Measurements from ENCODE around the gene SKAP1.

SKAP1 gene

DNA sequence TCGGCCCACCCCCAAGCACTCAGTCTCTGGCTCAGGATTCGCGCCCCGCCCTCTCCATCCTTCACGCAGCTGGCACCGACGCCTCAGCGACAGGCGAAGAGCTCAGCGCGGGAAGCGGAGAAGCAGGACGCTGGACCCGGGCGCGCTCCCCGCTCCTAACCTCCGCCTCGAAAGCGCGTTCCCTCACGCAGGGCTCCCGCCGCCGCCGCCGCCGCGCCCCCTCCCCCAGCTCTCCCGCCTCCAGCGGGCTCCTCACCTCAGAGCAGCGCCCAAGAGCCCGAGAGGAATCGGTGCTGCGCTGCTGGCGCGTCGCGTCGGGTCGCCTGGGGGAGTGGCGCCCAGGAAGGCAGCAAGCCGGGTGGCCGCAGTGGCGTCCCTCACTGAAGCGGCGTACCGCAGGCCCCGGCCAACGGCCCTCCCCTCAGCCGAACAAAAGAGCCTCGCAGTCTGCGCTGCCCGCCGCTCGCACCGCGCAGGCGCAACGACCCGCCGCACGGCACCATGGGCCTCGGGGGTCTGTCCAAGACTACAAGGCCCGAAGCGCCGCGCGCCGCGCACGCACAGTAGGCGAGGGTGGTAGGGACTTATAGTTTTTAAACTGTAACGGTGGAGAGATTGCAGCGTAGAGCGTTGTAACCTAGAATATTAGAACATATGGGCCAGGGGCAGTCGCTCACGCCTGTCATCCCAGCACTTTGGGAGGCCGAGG, 328.8 kb downstream of the SKAP1 start, which contains the start of gene CBX1:
Gene CBX1 (minus strand): TSS at position 467 of the 709 bp plus-strand sequence. CDS start 24,474 bp downstream, outside the sequence.
- peak within 1 kb of the TSS; percentile 87 for H3K4me3 ChIP-seq (ENCODE audit: control insufficient read depth, low read depth, low read length)
- DNase-seq (ENCODE audit: low read depth): peak; percentile 71
- TF ChIP-seq, protein P1, sequence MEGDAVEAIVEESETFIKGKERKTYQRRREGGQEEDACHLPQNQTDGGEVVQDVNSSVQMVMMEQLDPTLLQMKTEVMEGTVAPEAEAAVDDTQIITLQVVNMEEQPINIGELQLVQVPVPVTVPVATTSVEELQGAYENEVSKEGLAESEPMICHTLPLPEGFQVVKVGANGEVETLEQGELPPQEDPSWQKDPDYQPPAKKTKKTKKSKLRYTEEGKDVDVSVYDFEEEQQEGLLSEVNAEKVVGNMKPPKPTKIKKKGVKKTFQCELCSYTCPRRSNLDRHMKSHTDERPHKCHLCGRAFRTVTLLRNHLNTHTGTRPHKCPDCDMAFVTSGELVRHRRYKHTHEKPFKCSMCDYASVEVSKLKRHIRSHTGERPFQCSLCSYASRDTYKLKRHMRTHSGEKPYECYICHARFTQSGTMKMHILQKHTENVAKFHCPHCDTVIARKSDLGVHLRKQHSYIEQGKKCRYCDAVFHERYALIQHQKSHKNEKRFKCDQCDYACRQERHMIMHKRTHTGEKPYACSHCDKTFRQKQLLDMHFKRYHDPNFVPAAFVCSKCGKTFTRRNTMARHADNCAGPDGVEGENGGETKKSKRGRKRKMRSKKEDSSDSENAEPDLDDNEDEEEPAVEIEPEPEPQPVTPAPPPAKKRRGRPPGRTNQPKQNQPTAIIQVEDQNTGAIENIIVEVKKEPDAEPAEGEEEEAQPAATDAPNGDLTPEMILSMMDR (IDR thresholded peaks at IDR 0.05; ENCODE audit: control insufficient read depth, insufficient read depth, low read depth, low read length, missing control alignments): no peak

DNA sequence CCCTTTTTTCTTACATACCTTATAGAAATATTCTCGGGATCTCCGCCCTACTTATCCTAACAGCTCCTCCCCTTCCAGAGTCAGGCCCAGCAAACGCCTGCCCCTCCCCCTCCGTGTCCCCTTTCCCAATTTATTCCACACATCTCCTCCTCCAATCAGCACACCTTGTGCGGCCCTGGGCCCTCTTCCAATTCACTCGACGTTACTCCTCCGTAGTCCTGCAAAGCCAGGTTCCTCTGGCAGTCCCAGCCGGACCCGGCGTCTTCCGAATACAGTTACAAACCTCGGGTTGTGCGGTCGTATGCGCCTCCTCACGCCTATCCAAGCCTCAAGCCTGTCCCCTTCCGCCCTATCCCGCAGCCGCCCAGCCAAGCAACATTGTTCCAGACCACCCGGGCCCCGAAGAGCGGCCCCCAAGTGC, 329.4 kb downstream of the SKAP1 start:
- TF ChIP-seq, protein P1 (IDR thresholded peaks at IDR 0.05; ENCODE audit: control insufficient read depth, insufficient read depth, low read depth, low read length, missing control alignments): no peak
- H3K4me3 ChIP-seq (ENCODE audit: control insufficient read depth, low read depth, low read length): peak overlapping the region; percentile 87
- no peak for DNase-seq (ENCODE audit: low read depth)

DNA sequence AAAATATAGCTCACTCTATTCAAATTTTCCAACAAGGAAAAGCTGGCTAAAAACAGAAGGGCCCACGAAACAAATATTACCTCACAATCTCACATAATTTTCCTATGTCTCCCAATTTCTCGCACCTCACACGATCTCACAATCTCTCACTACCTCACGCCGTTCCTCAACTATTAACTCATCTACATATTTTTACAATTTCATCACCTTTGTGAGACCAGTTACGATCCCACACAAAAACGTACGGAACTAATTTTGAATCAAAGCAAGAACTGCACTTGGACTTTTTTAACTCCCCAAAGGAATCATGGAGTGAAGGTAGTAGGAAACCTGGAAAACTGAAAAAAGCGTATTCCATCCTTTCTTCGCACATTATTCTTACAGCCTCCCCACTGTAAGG, 329.9 kb downstream of the SKAP1 start:
- TF ChIP-seq, protein P1 (IDR thresholded peaks at IDR 0.05; ENCODE audit: control insufficient read depth, insufficient read depth, low read depth, low read length, missing control alignments): no peak
- peak overlapping the region; percentile 87 for H3K4me3 ChIP-seq (ENCODE audit: control insufficient read depth, low read depth, low read length)
- DNase-seq (ENCODE audit: low read depth): no peak

DNA sequence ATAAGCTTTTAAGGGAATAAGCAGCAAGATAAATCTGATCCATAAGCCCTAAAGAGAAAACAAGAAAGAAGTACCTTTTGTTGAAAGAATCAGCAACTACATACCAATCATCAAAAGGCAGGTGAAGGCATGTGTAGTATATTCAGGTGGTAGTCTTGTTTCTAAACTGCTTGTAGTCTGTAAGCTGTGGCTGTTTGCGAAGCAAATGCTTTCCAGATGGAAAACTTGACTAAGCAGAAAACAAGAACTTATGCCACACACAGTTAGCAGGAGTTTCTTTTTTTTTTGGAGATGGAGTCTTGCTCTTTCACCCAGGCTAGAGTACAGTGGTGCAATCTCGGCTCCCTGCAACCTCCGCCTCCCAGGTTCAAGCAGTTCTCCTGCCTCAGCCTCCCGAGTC, 334.4 kb downstream of the SKAP1 start:
- DNase-seq (ENCODE audit: low read depth): no peak
- no peak overlapping the region for H3K4me3 ChIP-seq (ENCODE audit: control insufficient read depth, low read depth, low read length)
- TF ChIP-seq, protein P1 (IDR thresholded peaks at IDR 0.05; ENCODE audit: control insufficient read depth, insufficient read depth, low read depth, low read length, missing control alignments): no peak

DNA sequence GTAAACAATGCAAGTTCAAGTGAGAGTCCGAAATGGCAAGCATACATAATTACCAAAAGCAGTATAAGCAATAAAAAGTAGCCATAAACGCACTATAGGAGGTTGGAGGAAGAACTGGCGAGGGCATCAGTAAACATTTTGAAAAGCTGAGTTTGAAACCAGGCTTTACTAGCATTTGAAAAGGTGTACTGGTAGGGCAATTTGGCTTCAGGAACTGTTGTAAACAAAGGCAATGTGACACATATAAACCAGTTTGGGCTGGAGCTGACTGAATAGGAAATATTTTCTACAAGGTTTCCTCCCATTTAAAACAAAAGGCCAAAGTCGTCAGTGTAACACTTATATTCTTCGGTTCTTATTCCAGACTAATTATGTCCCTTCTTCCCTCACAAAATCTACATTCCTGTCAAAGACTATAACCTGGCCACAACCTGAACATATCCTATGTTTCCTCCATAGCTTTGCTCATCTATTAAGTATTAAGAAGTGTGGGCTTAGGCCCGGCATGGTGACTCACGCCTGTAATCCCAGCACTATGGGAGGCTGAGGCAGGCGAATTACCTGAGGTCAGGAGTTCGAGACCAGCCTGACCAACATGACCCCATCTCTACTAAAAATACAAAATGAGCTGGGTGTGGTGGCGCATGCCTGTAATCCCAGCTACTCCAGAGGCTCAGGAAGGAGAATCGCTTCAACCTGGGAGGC, 336.5 kb downstream of the SKAP1 start:
- H3K4me3 ChIP-seq (ENCODE audit: control insufficient read depth, low read depth, low read length): no peak overlapping the region
- TF ChIP-seq, protein P1 (IDR thresholded peaks at IDR 0.05; ENCODE audit: control insufficient read depth, insufficient read depth, low read depth, low read length, missing control alignments): no peak
- DNase-seq (ENCODE audit: low read depth): no peak

DNA sequence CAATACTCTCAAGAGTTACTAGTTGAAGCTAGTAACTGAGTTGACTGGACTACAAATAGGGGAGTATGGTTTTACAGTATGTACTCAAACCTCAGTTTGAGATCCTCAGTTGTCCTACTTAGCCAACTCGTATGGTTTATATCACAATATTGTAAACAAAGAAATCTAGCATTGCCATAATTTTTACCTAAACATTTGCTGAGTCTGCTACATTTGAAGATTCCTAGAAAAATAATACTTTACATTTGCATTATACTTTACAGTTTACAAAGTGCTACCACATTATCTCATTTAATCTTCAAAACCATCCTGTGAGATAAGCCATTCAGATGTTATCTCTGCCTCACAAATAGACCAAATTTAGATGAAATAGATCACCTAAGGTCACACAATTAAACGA, 345.1 kb downstream of the SKAP1 start:
- no peak for DNase-seq (ENCODE audit: low read depth)
- TF ChIP-seq, protein P1 (IDR thresholded peaks at IDR 0.05; ENCODE audit: control insufficient read depth, insufficient read depth, low read depth, low read length, missing control alignments): no peak
- no peak overlapping the region for H3K4me3 ChIP-seq (ENCODE audit: control insufficient read depth, low read depth, low read length)

Data from AG09309 (cell line).